NCI-H1436 (cell line): ENCODE measurements around the gene MCU.
"Not testable (repeated sequence)": the region's sequence is repeated elsewhere in the genome, so short reads cannot be mapped to it uniquely, and the experiment has no call there.

Experiments
- DNase-seq: peaks from one replicate; lab custom pipeline; 2025; lab: John Stamatoyannopoulos, UW

The MCU gene

GRCh38 chr10:72731916-72732419 is 40.0 kb downstream of the MCU start:
- no peak for DNase-seq

- no peak for DNase-seq
Observed at GRCh38 chr10:72732521-72732920, 40.6 kb downstream of the MCU start.

- no peak for DNase-seq
Observed at GRCh38 chr10:72733989-72734388, 42.0 kb downstream of the MCU start.

- no peak for DNase-seq
Observed at GRCh38 chr10:72735288-72735936, 43.5 kb downstream of the MCU start.

- peak; percentile 7 for DNase-seq
Observed at GRCh38 chr10:72736176-72736827, 44.4 kb downstream of the MCU start.

- no peak for DNase-seq
Observed at GRCh38 chr10:72736828-72737220, 44.9 kb downstream of the MCU start.

- DNase-seq: not testable (repeated sequence)
Observed at GRCh38 chr10:72737357-72737756, 45.4 kb downstream of the MCU start.

GRCh38 chr10:72738486-72738885 is 46.5 kb downstream of the MCU start:
- no peak for DNase-seq

- DNase-seq: peak; percentile 15
Observed at GRCh38 chr10:72740528-72740927, 48.6 kb downstream of the MCU start.

- no peak for DNase-seq
Observed at GRCh38 chr10:72742092-72742491, 50.1 kb downstream of the MCU start.

GRCh38 chr10:72742797-72743196 is 50.9 kb downstream of the MCU start:
- no peak for DNase-seq

GRCh38 chr10:72744566-72744965 is 52.6 kb downstream of the MCU start:
- no peak for DNase-seq

GRCh38 chr10:72746426-72747363 is 54.8 kb downstream of the MCU start:
- no peak for DNase-seq

GRCh38 chr10:72747521-72747920 is 55.6 kb downstream of the MCU start:
- no peak for DNase-seq

GRCh38 chr10:72753760-72754231 is 61.9 kb downstream of the MCU start:
- no peak for DNase-seq

- no peak for DNase-seq
Observed at GRCh38 chr10:72754275-72755032, 62.5 kb downstream of the MCU start.

GRCh38 chr10:72756674-72757385 is 64.9 kb downstream of the MCU start:
- DNase-seq: no peak

- DNase-seq: no peak
Observed at GRCh38 chr10:72757732-72758131, 65.8 kb downstream of the MCU start.

GRCh38 chr10:72758930-72759329 is 67.0 kb downstream of the MCU start:
- not testable (repeated sequence) for DNase-seq

GRCh38 chr10:72759584-72759983 is 67.6 kb downstream of the MCU start:
- DNase-seq: no peak

GRCh38 chr10:72761498-72761897 is 69.6 kb downstream of the MCU start:
- DNase-seq: no peak
